HepG2 (cell line): ENCODE data around the gene DLL3. TPM values are rescaled to one million over a fixed set of nuclear protein-coding genes. Genes with fewer than 3 reads are reported as not detected.

ENCODE experiments used
- CREB3 ChIP-seq: sonication (generic); formaldehyde crosslinking; IDR thresholded peaks from 2 replicates; pipeline ENCODE4 v1.5.0; 2020; ENCODE audit warnings: missing genetic modification reagents
- FOXA3 ChIP-seq: IDR thresholded peaks from 2 replicates; pipeline ENCODE4 v1.6.1; 2016; ENCODE audit warnings: missing genetic modification reagents, missing compliant biosample characterization
- JUNB ChIP-seq: sonication (generic); formaldehyde crosslinking; IDR thresholded peaks from 2 replicates; pipeline ENCODE4 v1.8.0; 2022; ENCODE audit warnings: missing genetic modification reagents, mild to moderate bottlenecking, borderline replicate concordance
- KDM4B ChIP-seq: sonication (generic); formaldehyde crosslinking; IDR thresholded peaks from 2 replicates; pipeline ENCODE4 v1.4.0; 2020; ENCODE audit warnings: missing genetic modification reagents
- SIX4 ChIP-seq: sonication (generic); formaldehyde crosslinking; IDR thresholded peaks from 2 replicates; pipeline ENCODE4 v1.4.0; 2020; ENCODE audit warnings: missing genetic modification reagents
- SRSF9 ChIP-seq: fragments of 200-400 bp; formaldehyde crosslinking; IDR thresholded peaks from 2 replicates; pipeline ENCODE4 v1.6.1; 2018; ENCODE audit warnings: borderline replicate concordance, mild to moderate bottlenecking, low read depth, low read length; ENCODE audit not compliant: insufficient read depth, poor library complexity, severe bottlenecking
- STAG1 ChIP-seq: sonication (generic); formaldehyde crosslinking; IDR thresholded peaks from 2 replicates; pipeline ENCODE4 v1.4.0; 2020; ENCODE audit warnings: missing genetic modification reagents
- STAT6 ChIP-seq: sonication (generic); formaldehyde crosslinking; IDR thresholded peaks from 2 replicates; pipeline ENCODE4 v1.4.0; 2020; ENCODE audit warnings: missing genetic modification reagents, mild to moderate bottlenecking, borderline replicate concordance
- ZKSCAN5 ChIP-seq: sonication (generic); formaldehyde crosslinking; IDR thresholded peaks from 2 replicates; pipeline ENCODE4 v1.5.1; 2020; ENCODE audit warnings: mild to moderate bottlenecking, missing genetic modification reagents
- ZMYM2 ChIP-seq: sonication (generic); formaldehyde crosslinking; IDR thresholded peaks from 2 replicates; pipeline ENCODE4 v1.8.0; 2022; ENCODE audit warnings: mild to moderate bottlenecking, missing genetic modification reagents
- ZNF292 ChIP-seq: sonication (generic); formaldehyde crosslinking; IDR thresholded peaks from 2 replicates; pipeline ENCODE4 v1.8.1; 2022; ENCODE audit warnings: mild to moderate bottlenecking, low read depth, missing genetic modification reagents, borderline replicate concordance
- ZNF383 ChIP-seq: sonication (generic); formaldehyde crosslinking; IDR thresholded peaks from 2 replicates; pipeline ENCODE4 v1.4.0; 2020; ENCODE audit warnings: missing genetic modification reagents, mild to moderate bottlenecking, borderline replicate concordance
- ZNF446 ChIP-seq: sonication (generic); formaldehyde crosslinking; IDR thresholded peaks from 2 replicates; pipeline ENCODE4 v1.5.0; 2020; ENCODE audit warnings: mild to moderate bottlenecking, missing genetic modification reagents
- ZNF530 ChIP-seq: sonication (generic); formaldehyde crosslinking; IDR thresholded peaks from 2 replicates; pipeline ENCODE4 v1.5.0; 2020; ENCODE audit warnings: low read depth, mild to moderate bottlenecking, missing genetic modification reagents
- ZNF563 ChIP-seq: sonication (generic); formaldehyde crosslinking; IDR thresholded peaks from 2 replicates; pipeline ENCODE4 v1.8.0; 2022; ENCODE audit warnings: mild to moderate bottlenecking, moderate library complexity, missing genetic modification reagents
- ZNF605 ChIP-seq: sonication (generic); formaldehyde crosslinking; IDR thresholded peaks from 2 replicates; pipeline ENCODE4 v1.8.0; 2022; ENCODE audit warnings: mild to moderate bottlenecking, missing genetic modification reagents
- ZNF639 ChIP-seq: conservative IDR thresholded peaks from 2 replicates; pipeline ENCODE4 v1.6.1; 2018; ENCODE audit warnings: missing genetic modification reagents
- ZNF703 ChIP-seq: sonication (generic); formaldehyde crosslinking; IDR thresholded peaks from 2 replicates; pipeline ENCODE4 v1.5.1; 2020; ENCODE audit warnings: missing genetic modification reagents, mild to moderate bottlenecking, moderate library complexity, borderline replicate concordance
- ZNF770 ChIP-seq: sonication (generic); formaldehyde crosslinking; IDR thresholded peaks from 2 replicates; pipeline ENCODE4 v1.5.0; 2020; ENCODE audit warnings: mild to moderate bottlenecking, missing genetic modification reagents
- ZNF841 ChIP-seq: sonication (generic); formaldehyde crosslinking; IDR thresholded peaks from 2 replicates; pipeline ENCODE4 v1.8.1; 2023; ENCODE audit warnings: missing genetic modification reagents, borderline replicate concordance
- ZNF891 ChIP-seq: sonication (generic); formaldehyde crosslinking; IDR thresholded peaks from 2 replicates; pipeline ENCODE4 v1.5.0; 2020; ENCODE audit warnings: mild to moderate bottlenecking, missing genetic modification reagents
- ZSCAN21 ChIP-seq: sonication (generic); formaldehyde crosslinking; IDR thresholded peaks from 2 replicates; pipeline ENCODE4 v1.8.0; 2022; ENCODE audit warnings: mild to moderate bottlenecking, missing genetic modification reagents, moderate library complexity, borderline replicate concordance
- ZSCAN30 ChIP-seq: sonication (generic); formaldehyde crosslinking; IDR thresholded peaks from 2 replicates; pipeline ENCODE4 v1.5.0; 2020; ENCODE audit warnings: mild to moderate bottlenecking, missing genetic modification reagents
- polyA plus RNA-seq, 8 experiments: library from polyadenylated mRNA; depleted of rRNA in 3 of 8; stranded (reverse) in 7 of 8; unstranded in 1 of 8; fragments of >200 nt; fragmentation: Illumina TruSeq in 4 of 8; extraction: Trizol in 4 of 8; gene quantifications; 2 replicates each; pipeline versions ENCODE4 v1.2.1 to v1.2.3, GENCODE V29; 2011 to 2016; ENCODE audit warnings: low read depth in 4 of 8, missing spikeins in 1 of 8, mixed read lengths in 1 of 8; ENCODE audit not compliant: insufficient read depth in 1 of 8
- total RNA-seq, 5 experiments: library from RNA; depleted of rRNA; stranded (reverse); fragments of >200 nt; fragmentation: Illumina TruSeq; extraction: Trizol; gene quantifications; 2 replicates each; pipeline ENCODE4 v1.2.3, GENCODE V29; 2016; ENCODE audit warnings: low read depth in 1 of 5

The DLL3 gene
- total and polyA plus RNA-seq, 2 of the 13 experiments (the other 11 are each of a cell fraction or from before 2014, with no cell fraction given): 0.35 to 0.55 TPM

GRCh38 chr19:39502640-39503417 lies 4.1 kb downstream of the DLL3 start (continued):
- TF ChIP-seq ZSCAN21 (CRISPR knock-in tag) (peak; percentile 99), SRSF9 (no peak), ZKSCAN5 (CRISPR knock-in tag) (no peak), STAG1 (CRISPR knock-in tag) (peak; percentile 48), JUNB (peak; percentile 90), ZNF639 (CRISPR knock-in tag) (peak; percentile 90), ZSCAN30 (no peak), ZNF383 (CRISPR knock-in tag) (no peak), KDM4B (CRISPR knock-in tag) (no peak), ZNF563 (peak; percentile 100), ZNF605 (CRISPR knock-in tag) (peak; percentile 98), ZNF446 (CRISPR knock-in tag) (peak; percentile 99), CREB3 (CRISPR knock-in tag) (peak; percentile 100), ZMYM2 (CRISPR knock-in tag) (peak; percentile 86), ZNF891 (CRISPR knock-in tag) (peak; percentile 90), STAT6 (CRISPR knock-in tag) (no peak), SIX4 (CRISPR knock-in tag) (peak; percentile 32; the same call in 1 of the 2 replicates), FOXA3 (CRISPR knock-in tag) (peak; percentile 49; the same call in 1 of the 2 replicates), ZNF292 (CRISPR knock-in tag) (no peak), ZNF530 (CRISPR knock-in tag) (peak; percentile 94), ZNF703 (CRISPR knock-in tag) (peak; percentile 66; the same call in 1 of the 2 replicates), ZNF770 (CRISPR knock-in tag) (no peak), ZNF841 (CRISPR knock-in tag) (peak; percentile 98)
